SKM-1 (cell line): ENCODE results near the gene TAF1.
"Not testable (repeated sequence)": the region's sequence is repeated elsewhere in the genome, so short reads cannot be mapped to it uniquely, and the experiment has no call there.

Source experiments
- DNase-seq: peaks from one replicate; lab custom pipeline; 2025; ENCODE audit not compliant: unreplicated experiment; lab: John Stamatoyannopoulos, UW

TAF1 gene

DNA sequence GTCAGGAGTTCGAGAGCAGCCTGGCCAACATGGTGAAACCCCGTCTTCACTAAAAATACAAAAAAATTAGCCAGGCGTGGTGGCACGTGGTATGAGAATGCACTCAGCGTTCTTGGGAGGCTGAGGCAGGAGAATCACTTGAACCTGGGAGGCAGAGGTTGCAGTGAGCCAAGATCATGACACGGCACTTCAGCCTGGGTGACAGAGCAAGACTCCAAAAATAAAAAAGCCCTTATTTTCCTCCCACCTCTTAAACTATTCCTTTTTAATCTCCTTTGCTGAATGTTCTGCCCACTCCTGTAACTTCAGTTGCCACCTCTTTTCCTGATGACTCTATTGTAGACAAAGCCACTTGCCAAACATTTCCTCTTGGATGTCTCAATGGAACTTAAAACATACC, 72.6 kb downstream of the TAF1 start:
- DNase-seq = no peak

- DNase-seq = no peak
Observed at GRCh38 chrX:71439420-71439819, 73.3 kb downstream of the TAF1 start.

GRCh38 chrX:71439896-71440295, 73.7 kb downstream of the TAF1 start:
- DNase-seq = no peak

GRCh38 chrX:71440401-71440800, 74.2 kb downstream of the TAF1 start:
- no peak for DNase-seq

GRCh38 chrX:71441809-71442208, 75.7 kb downstream of the TAF1 start:
- not testable (repeated sequence) for DNase-seq

DNA sequence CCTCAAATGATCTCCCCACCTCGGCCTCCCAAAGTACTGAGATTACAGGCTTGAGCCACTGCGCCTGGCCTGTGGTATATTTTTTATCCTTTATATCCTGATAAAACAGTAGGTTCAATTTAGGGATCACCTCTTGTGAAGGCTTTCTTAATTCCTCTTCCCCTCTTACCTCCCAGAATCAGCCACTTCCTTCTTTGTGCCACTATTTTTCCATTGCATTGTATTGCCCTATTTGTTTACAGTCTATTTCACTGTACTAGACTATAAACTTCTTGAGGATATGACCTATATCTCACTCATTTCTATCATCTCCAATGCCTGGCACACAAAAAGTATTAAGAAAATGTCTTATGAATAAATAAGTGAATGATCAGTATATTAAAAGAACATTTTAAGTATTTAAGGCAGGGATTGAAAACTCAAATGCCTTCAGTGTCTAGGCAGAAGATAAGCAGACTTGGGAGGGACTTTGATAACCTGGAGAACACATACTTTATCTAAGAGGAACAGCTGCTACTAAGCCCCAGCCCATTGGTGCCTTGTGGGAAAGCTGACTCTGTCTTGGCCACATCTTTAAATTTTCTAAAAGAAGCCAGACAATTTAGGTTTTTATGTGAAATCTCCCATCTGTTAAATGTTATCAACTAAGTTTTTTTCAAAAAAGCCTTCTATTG, 84.4 kb downstream of the TAF1 start:
- DNase-seq = no peak

- not testable (repeated sequence) for DNase-seq
Observed at GRCh38 chrX:71451518-71451917, 85.4 kb downstream of the TAF1 start.

GRCh38 chrX:71453056-71453455, 86.9 kb downstream of the TAF1 start:
- no peak for DNase-seq

DNA sequence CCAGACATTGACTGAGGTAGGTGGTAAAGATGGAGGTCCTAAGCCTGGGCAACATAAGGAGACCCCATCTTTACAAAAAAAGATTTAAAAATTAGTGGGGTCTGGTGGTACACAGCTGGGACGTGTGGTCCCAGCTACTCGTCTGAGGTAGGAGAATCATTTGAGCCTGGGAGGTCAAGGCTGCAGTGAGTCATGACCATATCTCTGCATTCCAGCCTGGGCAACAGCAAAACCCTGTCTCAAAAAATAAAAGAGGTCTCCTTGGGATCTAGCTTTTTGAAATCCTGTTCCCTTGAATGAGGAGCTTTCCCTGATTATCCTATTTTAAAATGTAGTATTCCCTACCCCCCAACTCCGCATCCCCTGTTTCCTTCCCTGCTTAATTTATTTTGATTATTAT, 88.1 kb downstream of the TAF1 start:
- DNase-seq = no peak

DNA sequence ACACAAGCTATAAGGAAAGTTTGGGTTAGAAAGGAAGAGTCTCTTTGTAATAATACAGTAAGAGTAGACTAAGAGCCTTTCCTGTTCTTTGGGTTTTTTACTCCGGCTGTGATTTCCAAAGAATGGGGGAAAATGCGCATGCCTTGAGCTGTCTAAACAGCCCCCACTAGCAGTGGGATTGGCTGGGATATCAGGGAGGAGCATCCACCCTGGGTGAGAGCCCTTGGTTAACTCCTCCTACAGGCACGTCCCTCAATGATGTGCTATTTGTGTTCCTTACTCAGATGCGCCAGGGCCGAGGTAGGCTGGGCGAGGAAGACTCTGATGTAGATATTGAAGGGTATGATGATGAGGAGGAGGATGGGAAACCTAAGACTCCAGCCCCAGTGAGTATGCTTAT, 92.7 kb downstream of the TAF1 start:
- DNase-seq = no peak

- DNase-seq = no peak
Observed at GRCh38 chrX:71464968-71465367, 98.8 kb downstream of the TAF1 start.

GRCh38 chrX:71466979-71467523, 100.9 kb downstream of the TAF1 start:
- no peak for DNase-seq

DNA sequence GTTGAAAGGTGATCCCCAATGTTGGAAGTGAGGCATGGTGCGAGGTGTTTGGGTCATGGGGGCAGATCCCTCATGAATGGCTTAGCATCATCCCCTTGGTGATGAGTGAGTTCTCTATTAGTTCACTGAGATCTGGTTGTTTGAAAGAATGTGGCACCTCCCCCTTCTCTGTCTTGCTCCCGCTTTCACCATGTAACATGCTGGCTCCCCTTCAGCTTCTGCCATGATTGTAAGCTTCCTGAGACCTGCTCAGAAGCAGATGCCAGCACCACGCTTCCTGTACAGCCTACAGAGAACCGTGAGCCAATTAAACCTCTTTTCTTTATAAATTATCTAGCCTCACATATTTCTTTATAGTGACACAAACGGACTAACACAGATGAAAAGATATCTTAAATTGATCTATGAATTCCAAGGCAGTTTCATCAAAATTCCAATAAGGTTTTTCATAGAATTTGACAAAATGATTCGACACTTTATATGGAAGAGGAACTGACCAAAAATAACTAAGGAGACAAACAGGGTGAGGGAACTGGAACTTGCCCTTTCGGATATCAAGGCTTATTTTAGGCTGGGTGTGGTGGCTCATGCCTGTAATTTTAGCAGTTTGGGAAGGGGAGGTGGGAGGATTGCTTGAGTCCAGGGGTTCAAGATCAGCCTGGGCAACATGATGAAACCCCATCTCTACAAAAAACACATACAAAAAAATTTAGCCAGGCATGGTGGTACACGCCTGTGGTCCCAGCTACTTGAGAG, 109.8 kb downstream of the TAF1 start:
- no peak for DNase-seq

DNA sequence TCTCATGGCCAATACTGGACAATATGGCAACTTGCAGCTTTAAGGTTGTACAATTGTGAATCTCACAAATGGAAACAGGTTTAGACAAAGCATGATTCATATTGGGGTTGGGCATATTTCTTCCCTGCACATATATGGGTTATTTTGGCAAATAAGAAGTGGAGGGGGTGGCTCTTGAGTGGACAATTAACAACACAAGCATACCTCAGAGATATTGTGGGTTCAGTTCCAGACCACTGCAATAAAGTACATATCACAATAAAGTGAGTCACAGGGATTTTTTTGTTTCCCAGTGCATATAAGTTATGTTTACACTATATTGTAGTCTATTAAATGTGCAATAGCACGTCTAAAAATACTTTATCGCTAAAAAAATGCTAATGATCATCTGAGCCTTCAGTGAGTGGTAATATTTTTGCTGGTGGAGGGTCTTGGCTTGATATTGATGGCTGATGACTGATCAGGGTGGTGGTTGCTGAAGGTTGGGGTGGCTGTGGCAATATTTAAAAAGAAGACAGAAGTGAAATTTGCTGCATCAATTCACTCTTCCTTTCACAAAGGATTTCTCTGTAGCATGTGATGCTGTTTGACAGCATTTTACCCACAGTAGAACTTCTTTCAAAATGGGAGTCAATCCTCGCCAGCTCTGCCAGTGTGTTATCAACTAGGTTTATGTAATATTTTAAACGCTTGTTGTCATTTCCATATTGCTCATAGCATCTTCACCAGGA, 116.2 kb downstream of the TAF1 start:
- DNase-seq = no peak

DNA sequence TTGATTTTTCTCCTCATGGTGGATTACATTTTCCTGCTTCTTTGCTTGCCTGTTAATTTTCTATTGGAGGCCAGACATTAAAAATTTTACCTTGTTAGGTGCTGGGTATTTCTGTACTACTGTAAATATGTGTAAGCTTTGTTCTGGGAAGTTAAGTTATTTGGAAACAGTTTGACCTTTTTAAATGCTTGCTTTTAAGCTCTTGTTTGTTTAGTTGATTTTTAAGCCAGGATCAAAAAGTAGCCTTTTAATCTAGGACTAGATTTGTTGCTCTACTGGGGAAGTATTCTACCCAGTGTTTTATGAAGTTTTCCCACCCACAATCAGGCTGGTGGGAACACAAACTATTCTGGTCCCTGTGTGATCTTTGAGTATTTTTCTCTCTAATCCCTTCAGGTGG, 121.7 kb downstream of the TAF1 start:
- DNase-seq = no peak

GRCh38 chrX:71489540-71489939, 123.4 kb downstream of the TAF1 start:
- DNase-seq = no peak

DNA sequence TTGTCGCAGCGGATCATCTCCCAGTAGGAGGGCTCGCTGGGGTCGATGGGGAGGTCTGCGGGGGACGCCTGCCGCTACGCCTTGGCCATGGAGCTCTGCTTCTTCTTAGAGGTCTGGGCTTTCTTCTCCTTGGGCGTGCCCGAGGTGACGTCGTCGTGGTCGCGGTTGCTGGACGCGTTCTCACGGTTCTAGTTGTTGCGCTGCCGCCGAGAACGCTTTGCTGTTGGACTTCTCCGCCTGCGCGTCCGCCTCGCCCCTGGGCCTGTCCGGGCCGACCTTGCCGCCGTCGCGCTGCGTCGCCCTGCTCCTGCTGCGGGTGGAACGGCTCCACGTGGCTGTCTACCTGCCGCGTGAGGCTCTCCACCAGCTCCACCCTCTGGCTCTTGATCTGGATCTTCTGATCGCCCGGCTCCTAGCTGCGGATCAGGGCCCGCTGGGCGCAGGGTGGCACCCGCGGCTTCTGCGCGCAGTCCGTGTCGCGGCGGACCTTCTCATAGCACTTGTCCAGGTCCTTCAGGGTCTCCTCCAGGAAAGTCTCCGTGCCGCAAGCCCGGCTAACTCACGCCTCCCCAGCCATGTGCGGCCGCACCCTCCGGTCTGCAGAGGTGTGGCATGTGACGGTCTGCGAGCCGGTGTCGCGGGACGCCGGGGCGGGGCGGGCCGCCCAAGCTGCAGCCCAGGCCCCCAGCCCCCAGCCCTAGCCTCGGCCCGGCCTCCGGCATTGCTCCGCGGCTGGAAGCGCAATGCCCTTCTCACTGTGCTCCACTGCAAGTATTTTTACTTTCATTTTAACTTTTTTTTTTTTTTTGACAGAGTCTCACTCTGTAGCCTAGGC, 126.3 kb downstream of the TAF1 start:
- no peak for DNase-seq

DNA sequence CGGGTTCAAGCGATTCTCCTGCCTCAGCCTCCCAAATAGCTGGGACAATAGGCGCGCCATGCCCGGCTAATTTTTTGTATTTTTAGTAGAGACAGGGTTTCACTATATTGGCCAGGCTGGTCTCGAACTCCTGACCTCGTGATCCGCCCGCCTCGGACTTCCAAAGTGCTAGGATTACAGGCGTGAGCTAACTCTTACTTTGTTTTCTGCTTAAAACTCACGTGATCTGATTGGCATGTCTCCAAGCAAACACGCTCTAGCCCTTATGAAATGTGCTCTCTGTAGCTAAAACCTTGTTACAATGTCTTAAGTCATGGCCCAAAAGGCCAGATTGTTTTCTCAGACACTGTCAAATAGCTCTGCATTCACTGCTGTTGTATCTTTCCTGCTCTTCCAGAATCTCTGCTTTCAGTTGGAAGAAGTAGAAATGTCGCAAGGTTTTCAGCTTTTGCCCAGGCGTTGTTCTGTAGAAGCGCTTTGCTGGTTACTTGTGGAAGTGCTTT, 127.0 kb downstream of the TAF1 start:
- DNase-seq = no peak

DNA sequence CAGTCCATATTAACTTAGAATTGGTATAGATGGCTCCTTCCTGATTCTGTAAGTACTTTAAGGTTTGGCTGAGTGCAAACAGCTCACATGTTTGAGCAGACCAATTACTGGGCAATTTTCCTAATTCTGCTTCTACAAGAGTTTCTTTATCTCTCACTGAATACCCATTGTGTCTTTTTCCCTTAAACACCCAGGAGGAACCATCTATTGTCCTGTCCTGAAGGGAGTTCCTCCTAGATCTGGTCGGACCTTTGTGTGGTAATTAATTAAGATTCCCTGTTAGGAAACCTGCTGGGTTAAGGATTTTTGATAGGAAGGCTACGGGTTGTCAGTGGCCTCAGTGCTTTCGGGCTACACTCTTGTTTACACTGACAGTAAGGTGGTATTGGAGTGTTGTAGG, 129.8 kb downstream of the TAF1 start:
- DNase-seq = not testable (repeated sequence)

DNA sequence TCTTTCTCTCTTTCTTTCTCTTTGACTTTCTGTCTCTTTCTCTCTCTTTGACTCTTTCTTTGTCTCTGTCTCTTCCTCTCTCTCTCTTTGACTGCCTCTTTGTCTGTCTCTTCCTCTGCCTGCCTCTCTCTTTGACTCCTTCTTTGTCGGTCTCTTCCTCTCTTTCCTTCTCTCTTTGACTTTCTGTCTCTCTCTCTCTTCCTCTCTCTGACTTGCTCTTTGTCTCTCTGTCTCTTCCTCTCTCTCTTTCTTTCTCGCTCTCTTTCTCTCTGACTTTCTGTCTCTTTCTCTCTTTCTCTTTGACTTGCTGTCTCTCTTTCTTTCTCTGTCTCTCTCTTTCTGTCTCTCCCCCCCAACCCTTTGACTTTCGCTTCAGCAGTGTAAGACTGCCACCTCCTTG, 130.3 kb downstream of the TAF1 start:
- no peak for DNase-seq

GRCh38 chrX:71502080-71502479, 135.9 kb downstream of the TAF1 start:
- not testable (repeated sequence) for DNase-seq
